ENCODE measurements around the gene RNF10. TPM values are rescaled to one million over a fixed set of nuclear protein-coding genes. Genes with fewer than 3 reads are reported as not detected.

RNF10 gene
- total RNA-seq, 1 experiment from 2014 or later: 177 TPM

- POLR2A ChIA-PET: no interaction called here
- H3K4me3 ChIP-seq (ENCODE audit: low read depth in 2 of 2, low read length in 2 of 2): no peak overlapping the region
- no peak for ATAC-seq
- H3K27ac ChIP-seq (ENCODE audit: low read length): no peak overlapping the region
- in situ Hi-C loops (cut with HindIII; ENCODE audit: low pct_unique_long_range_greater_than_20kb, low sequenced_read_pairs): no loop called here
- intact Hi-C loops (cut with micrococcal nuclease; ENCODE audit: unreplicated experiment): no loop called here
- no peaks in the 10 kb centered on the region for H3K36me3 ChIP-seq (ENCODE audit: control insufficient read depth, insufficient read depth, low read length)
- TF ChIP-seq, protein P1, sequence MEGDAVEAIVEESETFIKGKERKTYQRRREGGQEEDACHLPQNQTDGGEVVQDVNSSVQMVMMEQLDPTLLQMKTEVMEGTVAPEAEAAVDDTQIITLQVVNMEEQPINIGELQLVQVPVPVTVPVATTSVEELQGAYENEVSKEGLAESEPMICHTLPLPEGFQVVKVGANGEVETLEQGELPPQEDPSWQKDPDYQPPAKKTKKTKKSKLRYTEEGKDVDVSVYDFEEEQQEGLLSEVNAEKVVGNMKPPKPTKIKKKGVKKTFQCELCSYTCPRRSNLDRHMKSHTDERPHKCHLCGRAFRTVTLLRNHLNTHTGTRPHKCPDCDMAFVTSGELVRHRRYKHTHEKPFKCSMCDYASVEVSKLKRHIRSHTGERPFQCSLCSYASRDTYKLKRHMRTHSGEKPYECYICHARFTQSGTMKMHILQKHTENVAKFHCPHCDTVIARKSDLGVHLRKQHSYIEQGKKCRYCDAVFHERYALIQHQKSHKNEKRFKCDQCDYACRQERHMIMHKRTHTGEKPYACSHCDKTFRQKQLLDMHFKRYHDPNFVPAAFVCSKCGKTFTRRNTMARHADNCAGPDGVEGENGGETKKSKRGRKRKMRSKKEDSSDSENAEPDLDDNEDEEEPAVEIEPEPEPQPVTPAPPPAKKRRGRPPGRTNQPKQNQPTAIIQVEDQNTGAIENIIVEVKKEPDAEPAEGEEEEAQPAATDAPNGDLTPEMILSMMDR (IDR thresholded peaks at IDR 0.05): no peak
- DNase-seq (ENCODE audit: low read depth, low spot score): no peak
- H3K27me3 ChIP-seq (ENCODE audit: control insufficient read depth, insufficient read depth, low read length): no peaks in the 10 kb centered on the region
- no peaks in the 10 kb centered on the region for H3K4me1 ChIP-seq (ENCODE audit: control insufficient read depth, insufficient read depth, low read length)
- no TSS peak for BruUV-seq (replicated peaks)
- CTCF ChIA-PET: interaction anchor here (1.1 kb wide), 1 partner anchor 38 kb away, joined by 3 read pairs; no protein-coding TSS in a partner anchor
- H3K9me3 ChIP-seq (ENCODE audit: control insufficient read depth, insufficient read depth, low read depth, low read length): no peaks in the 10 kb centered on the region
Measured at GRCh38 chr12:120504587-120504986, 29.6 kb upstream of the RNF10 start.

DNA sequence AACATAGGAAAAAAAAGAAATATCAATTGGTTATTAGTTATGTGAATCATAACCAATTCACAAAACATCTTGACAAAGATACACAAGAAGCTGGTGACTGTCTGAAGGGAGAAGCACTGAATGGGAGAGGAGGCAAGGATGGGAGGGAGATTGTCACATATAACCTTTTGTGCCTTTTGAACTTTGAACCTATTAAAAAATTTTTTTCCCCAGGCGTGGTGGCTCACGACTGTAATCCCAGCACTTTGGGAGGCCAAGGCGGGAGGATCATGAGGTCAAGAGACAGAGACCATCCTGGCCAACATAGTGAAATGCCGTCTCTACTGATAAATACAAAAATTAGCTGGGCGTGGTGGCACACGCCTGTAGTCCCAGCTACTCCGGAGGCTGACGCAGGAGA is 25.6 kb upstream of the RNF10 start:
- no TSS peak for BruUV-seq (replicated peaks)
- CTCF ChIA-PET: interaction anchor here (0.5 to 0.6 kb wide), 2 partner anchors 9 to 875 kb away, joined by 4 to 6 read pairs; no protein-coding TSS in a partner anchor
- TF ChIP-seq, protein P1 (IDR thresholded peaks at IDR 0.05): no peak
- no peak for TF ChIP-seq TCF7L2 (IDR thresholded peaks at IDR 0.05; ENCODE audit: low read depth, low read length)

DNA sequence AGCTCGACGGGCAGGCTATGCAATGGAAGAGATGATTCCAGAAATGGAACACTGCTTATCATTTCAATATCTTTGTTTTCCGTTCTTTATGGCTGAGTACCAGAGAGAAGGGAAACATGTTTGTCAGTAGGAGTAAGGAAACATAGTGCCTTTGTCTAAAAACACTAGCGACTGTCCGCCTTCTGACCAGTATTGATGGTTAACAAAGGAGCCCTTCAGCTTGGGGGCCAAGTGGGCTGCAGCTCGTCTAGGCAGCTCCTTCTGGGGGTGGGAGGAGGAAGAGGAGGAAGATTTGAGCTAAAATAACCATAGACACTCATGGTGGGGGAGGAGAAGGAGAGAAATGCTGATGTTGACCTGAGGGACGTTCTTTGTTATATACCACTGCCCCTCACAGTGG is 20.2 kb upstream of the RNF10 start:
- no peak for DNase-seq (ENCODE audit: low read depth, low spot score)
- Histone ChIP-seq H3K4me1 (ENCODE audit: control insufficient read depth, insufficient read depth, low read length) (no peaks in the 10 kb centered on the region), H3K36me3 (ENCODE audit: control insufficient read depth, insufficient read depth, low read length) (no peaks in the 10 kb centered on the region), H3K27me3 (ENCODE audit: control insufficient read depth, insufficient read depth, low read length) (no peaks in the 10 kb centered on the region), H3K9me3 (ENCODE audit: control insufficient read depth, insufficient read depth, low read depth, low read length) (no peaks in the 10 kb centered on the region), H3K4me3 (ENCODE audit: low read depth in 2 of 2, low read length in 2 of 2) (no peak overlapping the region), H3K27ac (ENCODE audit: low read length) (no peak overlapping the region)
- intact Hi-C loops (cut with micrococcal nuclease; ENCODE audit: unreplicated experiment) (no loop called here), in situ Hi-C loops (cut with HindIII; ENCODE audit: low pct_unique_long_range_greater_than_20kb, low sequenced_read_pairs) (no loop called here)
- BruUV-seq (replicated peaks): no TSS peak
- POLR2A ChIA-PET: no interaction called here
- ATAC-seq: no peak
- CTCF ChIA-PET: no interaction called here
- TF ChIP-seq, protein P2, sequence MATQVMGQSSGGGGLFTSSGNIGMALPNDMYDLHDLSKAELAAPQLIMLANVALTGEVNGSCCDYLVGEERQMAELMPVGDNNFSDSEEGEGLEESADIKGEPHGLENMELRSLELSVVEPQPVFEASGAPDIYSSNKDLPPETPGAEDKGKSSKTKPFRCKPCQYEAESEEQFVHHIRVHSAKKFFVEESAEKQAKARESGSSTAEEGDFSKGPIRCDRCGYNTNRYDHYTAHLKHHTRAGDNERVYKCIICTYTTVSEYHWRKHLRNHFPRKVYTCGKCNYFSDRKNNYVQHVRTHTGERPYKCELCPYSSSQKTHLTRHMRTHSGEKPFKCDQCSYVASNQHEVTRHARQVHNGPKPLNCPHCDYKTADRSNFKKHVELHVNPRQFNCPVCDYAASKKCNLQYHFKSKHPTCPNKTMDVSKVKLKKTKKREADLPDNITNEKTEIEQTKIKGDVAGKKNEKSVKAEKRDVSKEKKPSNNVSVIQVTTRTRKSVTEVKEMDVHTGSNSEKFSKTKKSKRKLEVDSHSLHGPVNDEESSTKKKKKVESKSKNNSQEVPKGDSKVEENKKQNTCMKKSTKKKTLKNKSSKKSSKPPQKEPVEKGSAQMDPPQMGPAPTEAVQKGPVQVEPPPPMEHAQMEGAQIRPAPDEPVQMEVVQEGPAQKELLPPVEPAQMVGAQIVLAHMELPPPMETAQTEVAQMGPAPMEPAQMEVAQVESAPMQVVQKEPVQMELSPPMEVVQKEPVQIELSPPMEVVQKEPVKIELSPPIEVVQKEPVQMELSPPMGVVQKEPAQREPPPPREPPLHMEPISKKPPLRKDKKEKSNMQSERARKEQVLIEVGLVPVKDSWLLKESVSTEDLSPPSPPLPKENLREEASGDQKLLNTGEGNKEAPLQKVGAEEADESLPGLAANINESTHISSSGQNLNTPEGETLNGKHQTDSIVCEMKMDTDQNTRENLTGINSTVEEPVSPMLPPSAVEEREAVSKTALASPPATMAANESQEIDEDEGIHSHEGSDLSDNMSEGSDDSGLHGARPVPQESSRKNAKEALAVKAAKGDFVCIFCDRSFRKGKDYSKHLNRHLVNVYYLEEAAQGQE (IDR thresholded peaks at IDR 0.05; ENCODE audit: insufficient read depth in 1 of 2, low read depth in 2 of 2, low read length in 1 of 2): no peak
- no peak for TF ChIP-seq TCF7L2 (IDR thresholded peaks at IDR 0.05; ENCODE audit: low read depth, low read length)
- TF ChIP-seq POLR2AphosphoS5 (IDR thresholded peaks at IDR 0.05; ENCODE audit: low read depth, low read length): no peak
- TF ChIP-seq, protein P1 (IDR thresholded peaks at IDR 0.05): no peak
- TF ChIP-seq SIN3A (IDR thresholded peaks at IDR 0.05; ENCODE audit: borderline replicate concordance, insufficient read depth, low read depth, low read length): no peak

More for the DNA sequence above, 25.6 kb upstream of the RNF10 start:
- POLR2A ChIA-PET: interaction anchor here (0.7 kb wide), 1 partner anchor 51 kb away, joined by 7 read pairs; no protein-coding TSS in a partner anchor
- intact Hi-C loops (cut with micrococcal nuclease; ENCODE audit: unreplicated experiment) (no loop called here), in situ Hi-C loops (cut with HindIII; ENCODE audit: low pct_unique_long_range_greater_than_20kb, low sequenced_read_pairs) (no loop called here)
- Histone ChIP-seq H3K27me3 (ENCODE audit: control insufficient read depth, insufficient read depth, low read length) (no peaks in the 10 kb centered on the region), H3K27ac (ENCODE audit: low read length) (no peak overlapping the region), H3K9me3 (ENCODE audit: control insufficient read depth, insufficient read depth, low read depth, low read length) (no peaks in the 10 kb centered on the region), H3K36me3 (ENCODE audit: control insufficient read depth, insufficient read depth, low read length) (no peaks in the 10 kb centered on the region), H3K4me1 (ENCODE audit: control insufficient read depth, insufficient read depth, low read length) (no peaks in the 10 kb centered on the region), H3K4me3 (ENCODE audit: low read depth in 2 of 2, low read length in 2 of 2) (no peak overlapping the region)
- ATAC-seq (no peak), DNase-seq (ENCODE audit: low read depth, low spot score) (no peak)

Data from Panc1 (cell line).